Smooth muscle cell (in vitro differentiated cells): ENCODE measurements around the gene NSD2. TPM values are rescaled to one million over a fixed set of nuclear protein-coding genes. Genes with fewer than 3 reads are reported as not detected.

Experiments
- DNase-seq: peaks from one replicate; lab custom pipeline; 2025; ENCODE audit not compliant: unreplicated experiment; lab: John Stamatoyannopoulos, UW
- H2AFZ ChIP-seq: fragments of 200-600 bp; sonication (generic); 2 replicates; pipeline ENCODE4 v1.6.0; 2016; ENCODE audit warnings: antibody characterized with exemption, low read depth, mild to moderate bottlenecking
- H3F3A ChIP-seq: fragments of 200-600 bp; sonication (generic); 2 replicates; pipeline ENCODE4 v1.6.0; 2017; ENCODE audit warnings: antibody characterized with exemption, low read depth
- H3K27ac ChIP-seq: fragments of 200-600 bp; sonication (generic); 2 replicates; pipeline ENCODE4 v1.5.1; 2016; ENCODE audit warnings: low read depth, mild to moderate bottlenecking
- H3K27me3 ChIP-seq: fragments of 200-600 bp; sonication (generic); 2 replicates; pipeline ENCODE4 v1.6.1; 2016; ENCODE audit warnings: low read depth, mild to moderate bottlenecking
- H3K36me3 ChIP-seq: fragments of 200-600 bp; sonication (generic); 2 replicates; pipeline ENCODE4 v1.5.1; 2016; ENCODE audit warnings: low read depth
- H3K4me1 ChIP-seq: fragments of 200-600 bp; sonication (generic); 2 replicates; pipeline ENCODE4 v1.5.1; 2016; ENCODE audit warnings: low read depth
- H3K4me2 ChIP-seq: fragments of 200-600 bp; sonication (generic); 2 replicates; pipeline ENCODE4 v1.6.0; 2016; ENCODE audit warnings: mild to moderate bottlenecking
- H3K4me3 ChIP-seq: fragments of 200-600 bp; sonication (generic); 2 replicates; pipeline ENCODE4 v1.5.1; 2016; ENCODE audit warnings: mild to moderate bottlenecking
- H3K79me2 ChIP-seq: fragments of 200-600 bp; sonication (generic); 2 replicates; pipeline ENCODE4 v1.6.0; 2016; ENCODE audit warnings: low read depth, mild to moderate bottlenecking
- H3K9ac ChIP-seq: fragments of 200-600 bp; sonication (generic); 2 replicates; pipeline ENCODE4 v1.6.0; 2016; ENCODE audit warnings: low read depth
- H3K9me3 ChIP-seq: fragments of 200-600 bp; sonication (generic); replicated peaks from 2 replicates; pipeline ENCODE4 v1.5.1; 2016; ENCODE audit warnings: low read depth
- H4K20me1 ChIP-seq: fragments of 200-600 bp; sonication (generic); 2 replicates; pipeline ENCODE4 v1.6.0; 2016; ENCODE audit warnings: low read depth
- CTCF ChIP-seq: fragments of 200-600 bp; sonication (generic); IDR thresholded peaks from 2 replicates; pipeline ENCODE4 v1.5.1; 2017; ENCODE audit warnings: borderline replicate concordance, mild to moderate bottlenecking, antibody characterized with exemption; ENCODE audit not compliant: insufficient read depth, poor library complexity, severe bottlenecking
- WGBS: methylation state at CpG from one replicate; pipeline ENCODE4 v1.1.7; 2016; ENCODE audit warnings: low lambda C conversion rate; 5-methylcytosine and 5-hydroxymethylcytosine counted together
- polyA plus RNA-seq: library from polyadenylated mRNA; unstranded; fragments of >200 nt; fragmentation: Nextera tagmentation; extraction: Ambion mirVana; gene quantifications from 2 replicates; pipeline ENCODE4 v1.2.1, GENCODE V29; 2016
- total RNA-seq: library from RNA; depleted of rRNA; stranded (reverse); fragments of >200 nt; gene quantifications from 2 replicates; pipeline ENCODE4 v1.2.3, GENCODE V29; 2014

The NSD2 gene
- total and polyA plus RNA-seq, 2 experiments from 2014 or later = 13.0 to 15.0 TPM

GRCh38 chr4:1890979-1891570 is 19.9 kb downstream of the NSD2 start:
- no peak for DNase-seq
- WGBS = 94% methylated on average over 11 of the region's 11 CpGs
- no peak for TF ChIP-seq CTCF
- H2AFZ ChIP-seq = no peak overlapping the region
- H3F3A ChIP-seq = no peaks in the 10 kb centered on the region
- peaks cover 81% of the 10 kb centered on the region for H3K79me2 ChIP-seq
- H3K4me2 ChIP-seq = no peak overlapping the region
- no peak overlapping the region for H3K4me3 ChIP-seq
- H3K27me3 ChIP-seq = no peaks in the 10 kb centered on the region
- no peaks in the 10 kb centered on the region for H3K36me3 ChIP-seq
- no peaks in the 10 kb centered on the region for H3K9me3 ChIP-seq
- H3K9ac ChIP-seq = no peak overlapping the region
- H4K20me1 ChIP-seq = peaks cover 40% of the 10 kb centered on the region
- no peak overlapping the region for H3K27ac ChIP-seq
- no peaks in the 10 kb centered on the region for H3K4me1 ChIP-seq

GRCh38 chr4:1895971-1896657 is 24.9 kb downstream of the NSD2 start:
- H3K4me1 ChIP-seq = no peaks in the 10 kb centered on the region
- peaks cover 50% of the 10 kb centered on the region for H4K20me1 ChIP-seq
- DNase-seq = no peak
- no peak overlapping the region for H3K4me2 ChIP-seq
- TF ChIP-seq CTCF = no peak
- H3K27ac ChIP-seq = no peak overlapping the region
- no peaks in the 10 kb centered on the region for H3F3A ChIP-seq
- no peaks in the 10 kb centered on the region for H3K9me3 ChIP-seq
- H3K9ac ChIP-seq = no peak overlapping the region
- no peaks in the 10 kb centered on the region for H3K36me3 ChIP-seq
- H3K27me3 ChIP-seq = no peaks in the 10 kb centered on the region
- WGBS = 98% methylated on average over 8 of the region's 8 CpGs
- H3K79me2 ChIP-seq = peaks cover 38% of the 10 kb centered on the region
- H2AFZ ChIP-seq = no peak overlapping the region
- H3K4me3 ChIP-seq = no peak overlapping the region

GRCh38 chr4:1896658-1896991 is 25.4 kb downstream of the NSD2 start:
- peaks cover 34% of the 10 kb centered on the region for H3K79me2 ChIP-seq
- no peaks in the 10 kb centered on the region for H3K4me1 ChIP-seq
- H4K20me1 ChIP-seq = peaks cover 52% of the 10 kb centered on the region
- no peaks in the 10 kb centered on the region for H3K36me3 ChIP-seq
- no peak for TF ChIP-seq CTCF
- H3K4me2 ChIP-seq = no peak overlapping the region
- H2AFZ ChIP-seq = no peak overlapping the region
- DNase-seq = no peak
- no peaks in the 10 kb centered on the region for H3K9me3 ChIP-seq
- H3K4me3 ChIP-seq = no peak overlapping the region
- no peak overlapping the region for H3K9ac ChIP-seq
- 90% methylated on average over 6 of the region's 6 CpGs for WGBS
- H3K27me3 ChIP-seq = no peaks in the 10 kb centered on the region
- no peak overlapping the region for H3K27ac ChIP-seq
- H3F3A ChIP-seq = no peaks in the 10 kb centered on the region

- Histone ChIP-seq H3K4me2 (no peak overlapping the region), H4K20me1 (peaks cover 52% of the 10 kb centered on the region), H3F3A (no peaks in the 10 kb centered on the region), H3K36me3 (no peaks in the 10 kb centered on the region), H3K4me1 (no peaks in the 10 kb centered on the region), H3K4me3 (no peak overlapping the region), H3K9me3 (no peaks in the 10 kb centered on the region), H3K27me3 (no peaks in the 10 kb centered on the region), H3K27ac (no peak overlapping the region), H3K79me2 (peaks cover 20% of the 10 kb centered on the region), H2AFZ (no peak overlapping the region), H3K9ac (no peak overlapping the region)
- no peak for DNase-seq
- 95% methylated on average over 6 of the region's 6 CpGs for WGBS
- no peak for TF ChIP-seq CTCF
Observed at GRCh38 chr4:1898007-1898406, 26.8 kb downstream of the NSD2 start.
